Stimulated activated effector memory CD8-positive, alpha-beta T cell treated with anti-CD3 and anti-CD28 coated beads, Interleukin-12 subunit alpha, Interleukin-12 subunit beta, amount 100 ng/mL, for 72 hours (primary cell): Measurements from ENCODE around the gene CPNE4.
A peak's percentile ranks its signal among the peaks of the same experiment; 100 is the strongest.

Experiments used
- ATAC-seq: fragments of 150-1000 bp; cut with Tn5 transposase; 2 replicates; pipeline ENCODE4 v1.10.0; 2021
- DNase-seq, 2 donors: peaks; one replicate each; pipeline ENCODE4 v3.0.0; 2021 to 2022; ENCODE audit warnings: low spot score in 2 of 2
- H3K27ac Mint-ChIP-seq: one replicate; pipeline ENCODE4 v1.8.0; 2022; ENCODE audit warnings: mild to moderate bottlenecking, mixed read lengths
- H3K36me3 Mint-ChIP-seq: one replicate; pipeline ENCODE4 v1.8.0; 2022; ENCODE audit warnings: mild to moderate bottlenecking, mixed read lengths
- H3K4me1 Mint-ChIP-seq: one replicate; pipeline ENCODE4 v1.8.0; 2022; ENCODE audit warnings: mixed read lengths
- H3K4me3 Mint-ChIP-seq: one replicate; pipeline ENCODE4 v1.8.0; 2022; ENCODE audit warnings: mild to moderate bottlenecking, mixed read lengths
- H3K9me3 Mint-ChIP-seq: one replicate; pipeline ENCODE4 v1.8.0; 2022; ENCODE audit warnings: mixed read lengths

CPNE4 gene

DNA sequence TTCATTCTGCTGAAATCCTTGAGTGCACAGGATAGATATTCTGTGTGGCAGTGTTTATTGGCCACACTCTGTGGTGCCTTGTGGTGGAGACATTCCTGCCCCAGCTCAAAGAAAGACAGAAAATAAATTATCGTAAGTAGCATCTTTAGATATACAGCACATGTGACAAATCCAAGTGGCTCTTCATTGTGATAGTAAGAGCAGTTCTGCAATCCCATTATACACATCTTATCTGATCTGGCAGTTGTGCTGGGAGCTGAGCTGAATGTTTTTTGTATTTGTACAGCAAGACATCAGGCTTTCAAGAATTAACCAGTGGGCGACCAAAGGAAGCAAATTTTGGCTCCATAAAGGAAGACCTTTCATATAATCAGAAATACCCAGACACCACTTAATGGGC, 296.7 kb downstream of the CPNE4 start:
- H3K36me3 Mint-ChIP-seq, result no peaks in the 10 kb centered on the region
- H3K4me1 Mint-ChIP-seq, result no peaks in the 10 kb centered on the region
- H3K9me3 Mint-ChIP-seq, result peaks cover 4% of the 10 kb centered on the region
- DNase-seq (no peak), ATAC-seq (no peak)
- H3K27ac Mint-ChIP-seq, result no peak overlapping the region
- no peak overlapping the region for H3K4me3 Mint-ChIP-seq

- no peak for DNase-seq
- H3K9me3 Mint-ChIP-seq, result peaks cover under 1% of the 10 kb centered on the region
These were observed 299.3 kb downstream of the CPNE4 start for GRCh38 chr3:131735544-131735943.

DNA sequence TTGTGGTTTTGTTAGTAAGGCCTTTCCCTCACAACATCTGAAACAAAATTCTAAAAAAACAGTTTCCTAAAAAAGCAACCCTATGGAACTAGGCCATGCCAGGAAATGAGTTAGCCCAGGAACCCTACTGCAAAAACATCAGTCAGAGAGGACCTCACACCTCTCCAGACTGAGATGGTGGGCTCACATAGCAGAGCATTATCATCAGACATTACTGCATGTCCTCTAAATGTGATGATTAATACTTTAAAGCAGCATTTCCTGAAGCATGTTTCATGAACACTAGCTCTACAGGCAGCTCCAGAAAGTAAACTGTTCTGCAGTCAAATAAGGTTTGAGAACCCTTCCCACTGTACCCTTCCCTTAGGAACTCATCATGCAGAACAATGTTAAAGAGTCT, 299.7 kb downstream of the CPNE4 start:
- ATAC-seq (no peak), DNase-seq (no peak)
- no peaks in the 10 kb centered on the region for H3K36me3 Mint-ChIP-seq
- no peak overlapping the region for H3K4me3 Mint-ChIP-seq
- no peaks in the 10 kb centered on the region for H3K4me1 Mint-ChIP-seq
- no peak overlapping the region for H3K27ac Mint-ChIP-seq
- no peaks in the 10 kb centered on the region for H3K9me3 Mint-ChIP-seq

More at GRCh38 chr3:131735544-131735943, 299.3 kb downstream of the CPNE4 start:
- no peaks in the 10 kb centered on the region for H3K4me1 Mint-ChIP-seq
- no peaks in the 10 kb centered on the region for H3K36me3 Mint-ChIP-seq
- H3K27ac Mint-ChIP-seq, result no peak overlapping the region
- no peak for ATAC-seq
- no peak overlapping the region for H3K4me3 Mint-ChIP-seq

DNA sequence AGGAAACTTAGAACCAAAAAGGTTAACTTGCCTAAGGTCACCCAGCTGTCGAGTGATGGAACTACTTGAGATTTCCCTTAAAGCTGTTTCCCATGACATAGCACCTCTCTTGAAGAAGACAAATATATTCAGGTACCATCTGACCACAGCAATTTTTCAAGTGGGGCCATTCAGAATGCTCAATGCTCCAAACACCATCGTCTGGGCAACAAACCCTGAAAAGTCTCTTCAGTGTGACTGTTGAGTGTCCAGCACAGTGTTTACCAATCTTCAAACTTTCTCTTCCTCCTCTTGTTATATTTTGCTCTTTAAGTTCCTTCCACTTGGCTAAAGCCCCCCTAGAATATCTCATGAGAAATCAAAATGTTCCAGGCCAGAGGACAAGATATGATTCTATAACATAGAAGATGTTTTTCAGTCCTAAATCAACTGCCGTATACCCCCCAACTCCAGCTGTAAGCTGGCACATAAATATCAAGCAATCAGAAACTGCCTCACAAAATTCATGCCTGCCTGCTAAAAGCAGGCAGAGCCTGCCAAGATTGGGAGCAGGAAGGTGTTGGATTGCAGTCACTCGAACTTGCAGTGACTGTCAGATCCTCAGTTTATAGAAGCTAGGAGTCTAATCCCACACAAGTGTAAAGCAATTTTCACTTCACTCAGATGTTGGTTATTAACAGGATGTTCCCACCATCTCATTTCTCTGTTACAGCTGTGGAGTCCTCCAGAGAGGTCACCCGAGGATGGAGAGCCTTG, 301.6 kb downstream of the CPNE4 start:
- no peak for ATAC-seq
- Mint-ChIP-seq H3K27ac (no peak overlapping the region), H3K4me3 (no peak overlapping the region), H3K4me1 (no peaks in the 10 kb centered on the region), H3K36me3 (no peaks in the 10 kb centered on the region), H3K9me3 (no peaks in the 10 kb centered on the region)
- no peak for DNase-seq

DNA sequence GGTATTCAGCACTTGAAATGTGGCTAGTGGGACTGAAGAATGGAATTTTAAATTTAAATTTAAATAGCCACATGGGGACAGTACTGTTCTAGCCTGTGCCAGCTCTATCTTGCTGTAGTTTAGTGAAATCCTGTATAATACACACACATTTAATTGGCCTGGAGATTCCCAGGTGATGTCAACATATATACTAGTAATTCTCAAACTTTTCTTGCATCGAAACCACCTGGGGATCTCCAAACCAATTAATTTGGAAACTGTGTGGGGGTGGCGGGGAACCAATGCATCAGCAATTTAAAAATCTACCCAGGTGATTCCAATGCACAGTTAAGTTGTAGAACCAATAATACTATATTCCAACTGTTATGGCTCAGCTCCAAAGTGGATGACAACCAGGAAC, 303.1 kb downstream of the CPNE4 start:
- no peaks in the 10 kb centered on the region for H3K9me3 Mint-ChIP-seq
- ATAC-seq (peak; percentile 68), DNase-seq (no peak)
- no peak overlapping the region for H3K27ac Mint-ChIP-seq
- H3K36me3 Mint-ChIP-seq, result no peaks in the 10 kb centered on the region
- H3K4me3 Mint-ChIP-seq, result no peak overlapping the region
- H3K4me1 Mint-ChIP-seq, result no peaks in the 10 kb centered on the region

DNA sequence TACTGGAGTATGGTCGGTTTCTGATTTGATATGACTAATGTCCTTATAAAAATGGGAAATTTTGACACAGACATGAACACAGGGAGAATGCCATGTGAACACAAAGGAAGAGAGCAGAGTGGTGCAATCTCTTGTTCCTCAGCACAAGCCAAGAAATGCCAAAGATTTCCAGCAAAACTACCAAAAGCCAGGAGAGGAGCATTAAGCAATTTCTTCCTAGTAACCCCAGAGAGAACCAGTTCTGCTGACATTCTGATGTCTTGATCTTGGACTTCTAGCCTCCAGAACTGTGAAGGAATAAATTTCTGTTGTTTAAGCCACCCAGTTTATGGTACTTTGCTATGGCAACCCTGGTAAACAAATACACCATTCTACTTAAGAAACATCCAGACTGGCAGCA, 304.2 kb downstream of the CPNE4 start:
- Mint-ChIP-seq H3K4me1 (no peaks in the 10 kb centered on the region), H3K9me3 (no peaks in the 10 kb centered on the region), H3K27ac (no peak overlapping the region), H3K4me3 (no peak overlapping the region), H3K36me3 (no peaks in the 10 kb centered on the region)
- DNase-seq, result no peak
- no peak for ATAC-seq

GRCh38 chr3:131729643-131730017, 305.2 kb downstream of the CPNE4 start:
- DNase-seq (no peak), ATAC-seq (no peak)
- Mint-ChIP-seq H3K36me3 (no peaks in the 10 kb centered on the region), H3K4me3 (no peak overlapping the region), H3K27ac (no peak overlapping the region), H3K9me3 (no peaks in the 10 kb centered on the region), H3K4me1 (no peaks in the 10 kb centered on the region)

- no peaks in the 10 kb centered on the region for H3K4me1 Mint-ChIP-seq
- DNase-seq, result no peak
These were observed 305.7 kb downstream of the CPNE4 start for GRCh38 chr3:131728898-131729642.

DNA sequence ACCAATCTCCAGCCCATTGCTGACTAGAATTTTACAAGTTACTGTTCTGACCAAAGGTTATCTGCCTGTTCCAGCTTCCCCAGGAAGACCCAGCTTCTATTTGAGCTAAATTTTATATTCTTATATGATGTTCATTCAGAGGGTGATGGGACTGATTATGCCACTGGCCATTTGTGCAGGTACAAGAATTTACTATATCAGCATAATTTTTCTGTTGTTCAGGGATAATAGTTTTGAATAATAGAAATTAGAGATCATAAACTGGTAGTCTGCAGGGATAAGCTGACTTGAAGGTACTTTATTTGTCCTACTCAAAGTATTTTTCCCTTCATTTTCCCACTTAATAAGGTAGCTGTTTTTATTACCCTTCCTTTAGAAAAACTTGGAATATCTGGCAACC, 309.4 kb downstream of the CPNE4 start:
- Mint-ChIP-seq H3K27ac (no peak overlapping the region), H3K36me3 (no peaks in the 10 kb centered on the region), H3K9me3 (no peaks in the 10 kb centered on the region), H3K4me3 (no peak overlapping the region), H3K4me1 (no peaks in the 10 kb centered on the region)
- ATAC-seq, result no peak
- no peak for DNase-seq

More at GRCh38 chr3:131728898-131729642, 305.7 kb downstream of the CPNE4 start:
- H3K9me3 Mint-ChIP-seq, result no peaks in the 10 kb centered on the region
- H3K4me3 Mint-ChIP-seq, result no peak overlapping the region
- no peaks in the 10 kb centered on the region for H3K36me3 Mint-ChIP-seq
- no peak overlapping the region for H3K27ac Mint-ChIP-seq
- ATAC-seq, result no peak

DNA sequence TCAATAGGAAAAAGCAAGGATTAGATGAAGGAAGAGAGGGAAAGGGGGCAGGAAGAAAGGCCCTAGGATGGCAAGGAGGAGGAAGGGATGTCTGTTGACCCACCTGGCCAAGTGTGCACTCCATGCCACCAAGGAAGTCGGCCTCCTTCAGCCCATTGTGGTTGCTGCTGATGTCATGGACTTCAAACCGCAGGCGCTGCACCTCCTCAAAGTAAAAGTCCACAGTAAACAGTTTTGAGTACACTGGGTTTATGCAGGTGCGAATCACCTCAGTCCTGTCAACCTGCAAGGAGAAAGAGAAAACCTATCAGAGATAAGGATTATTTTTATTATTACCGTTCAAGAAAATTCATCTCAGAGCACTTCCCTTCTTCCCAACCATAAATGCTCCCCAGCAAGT, 311.5 kb downstream of the CPNE4 start:
- H3K4me3 Mint-ChIP-seq, result no peak overlapping the region
- ATAC-seq (no peak), DNase-seq (no peak)
- H3K4me1 Mint-ChIP-seq, result no peaks in the 10 kb centered on the region
- H3K9me3 Mint-ChIP-seq, result no peaks in the 10 kb centered on the region
- no peak overlapping the region for H3K27ac Mint-ChIP-seq
- no peaks in the 10 kb centered on the region for H3K36me3 Mint-ChIP-seq

DNA sequence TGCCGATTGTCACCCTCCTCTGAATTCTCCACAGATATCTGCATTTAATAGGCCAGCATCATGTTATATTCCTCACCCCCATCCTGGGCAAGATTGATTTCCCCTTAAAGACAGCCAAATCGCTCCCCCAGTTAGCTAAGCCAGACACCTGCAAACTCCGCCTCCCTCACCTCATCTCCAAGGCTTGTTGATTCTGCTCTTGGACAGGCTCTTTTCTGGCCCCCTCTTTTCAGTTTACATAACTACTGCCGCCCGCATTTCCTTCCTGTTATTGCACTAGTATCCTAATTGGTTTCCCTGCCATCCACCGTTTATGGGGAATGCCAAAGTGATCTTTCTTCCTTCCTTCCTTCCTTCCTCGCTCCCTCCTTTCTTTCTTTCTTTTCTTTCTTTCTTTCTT, 317.3 kb downstream of the CPNE4 start:
- ATAC-seq (no peak), DNase-seq (no peak)
- Mint-ChIP-seq H3K27ac (no peak overlapping the region), H3K4me3 (no peak overlapping the region), H3K4me1 (peaks cover 4% of the 10 kb centered on the region), H3K36me3 (no peaks in the 10 kb centered on the region), H3K9me3 (no peaks in the 10 kb centered on the region)

- DNase-seq (no peak), ATAC-seq (no peak)
- no peaks in the 10 kb centered on the region for H3K9me3 Mint-ChIP-seq
- H3K4me3 Mint-ChIP-seq, result no peak overlapping the region
- no peaks in the 10 kb centered on the region for H3K36me3 Mint-ChIP-seq
- H3K4me1 Mint-ChIP-seq, result peaks cover 4% of the 10 kb centered on the region
- H3K27ac Mint-ChIP-seq, result no peak overlapping the region
These were observed 317.9 kb downstream of the CPNE4 start for GRCh38 chr3:131716943-131717342.

DNA sequence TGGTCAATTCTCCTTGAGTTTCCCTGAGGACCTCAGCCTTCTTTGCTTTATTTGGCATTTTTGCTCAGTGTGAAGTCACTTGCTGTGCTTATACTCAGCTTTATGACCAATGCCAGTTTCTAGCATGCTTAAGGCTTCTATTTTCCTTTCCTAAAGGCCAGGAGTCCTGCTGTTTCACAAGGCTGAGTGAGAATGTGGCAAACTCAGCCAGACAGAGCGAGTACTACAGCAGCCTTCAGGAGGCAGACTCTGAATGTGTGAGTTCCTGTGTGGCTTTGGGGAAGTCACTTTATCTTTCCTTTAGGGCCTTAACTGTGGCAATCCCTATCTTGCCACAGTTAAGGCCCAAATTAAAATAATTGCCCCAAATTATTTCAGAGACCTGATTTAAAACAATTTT, 318.8 kb downstream of the CPNE4 start:
- no peaks in the 10 kb centered on the region for H3K36me3 Mint-ChIP-seq
- H3K4me3 Mint-ChIP-seq, result no peak overlapping the region
- H3K4me1 Mint-ChIP-seq, result peaks cover 4% of the 10 kb centered on the region
- H3K27ac Mint-ChIP-seq, result no peak overlapping the region
- ATAC-seq, result no peak
- H3K9me3 Mint-ChIP-seq, result no peaks in the 10 kb centered on the region
- DNase-seq, result no peak

- H3K36me3 Mint-ChIP-seq, result no peaks in the 10 kb centered on the region
- peaks cover 4% of the 10 kb centered on the region for H3K4me1 Mint-ChIP-seq
- H3K4me3 Mint-ChIP-seq, result no peak overlapping the region
- DNase-seq (no peak), ATAC-seq (peak; percentile 55)
- no peaks in the 10 kb centered on the region for H3K9me3 Mint-ChIP-seq
- H3K27ac Mint-ChIP-seq, result no peak overlapping the region
These were observed 320.1 kb downstream of the CPNE4 start for GRCh38 chr3:131714585-131715220.

GRCh38 chr3:131713416-131714123, 321.2 kb downstream of the CPNE4 start:
- Mint-ChIP-seq H3K4me1 (peaks cover 4% of the 10 kb centered on the region), H3K4me3 (no peak overlapping the region), H3K36me3 (no peaks in the 10 kb centered on the region), H3K9me3 (no peaks in the 10 kb centered on the region), H3K27ac (no peak overlapping the region)
- DNase-seq, result no peak
- no peak for ATAC-seq
